K562 treated with DMSO at 1 percent for 12 hours (cell line): ENCODE results near the gene C4orf36. TPM values are rescaled to one million over a fixed set of nuclear protein-coding genes. Genes with fewer than 3 reads are reported as not detected.

Source experiments
- total RNA-seq: library from RNA; unstranded; fragments of 300-600 nt; gene quantifications from 2 replicates; pipeline ENCODE4 v1.2.3, GENCODE V29; 2022; ENCODE audit not compliant: insufficient read depth

The C4orf36 gene
- total RNA-seq, result not detected in 2 replicates

DNA sequence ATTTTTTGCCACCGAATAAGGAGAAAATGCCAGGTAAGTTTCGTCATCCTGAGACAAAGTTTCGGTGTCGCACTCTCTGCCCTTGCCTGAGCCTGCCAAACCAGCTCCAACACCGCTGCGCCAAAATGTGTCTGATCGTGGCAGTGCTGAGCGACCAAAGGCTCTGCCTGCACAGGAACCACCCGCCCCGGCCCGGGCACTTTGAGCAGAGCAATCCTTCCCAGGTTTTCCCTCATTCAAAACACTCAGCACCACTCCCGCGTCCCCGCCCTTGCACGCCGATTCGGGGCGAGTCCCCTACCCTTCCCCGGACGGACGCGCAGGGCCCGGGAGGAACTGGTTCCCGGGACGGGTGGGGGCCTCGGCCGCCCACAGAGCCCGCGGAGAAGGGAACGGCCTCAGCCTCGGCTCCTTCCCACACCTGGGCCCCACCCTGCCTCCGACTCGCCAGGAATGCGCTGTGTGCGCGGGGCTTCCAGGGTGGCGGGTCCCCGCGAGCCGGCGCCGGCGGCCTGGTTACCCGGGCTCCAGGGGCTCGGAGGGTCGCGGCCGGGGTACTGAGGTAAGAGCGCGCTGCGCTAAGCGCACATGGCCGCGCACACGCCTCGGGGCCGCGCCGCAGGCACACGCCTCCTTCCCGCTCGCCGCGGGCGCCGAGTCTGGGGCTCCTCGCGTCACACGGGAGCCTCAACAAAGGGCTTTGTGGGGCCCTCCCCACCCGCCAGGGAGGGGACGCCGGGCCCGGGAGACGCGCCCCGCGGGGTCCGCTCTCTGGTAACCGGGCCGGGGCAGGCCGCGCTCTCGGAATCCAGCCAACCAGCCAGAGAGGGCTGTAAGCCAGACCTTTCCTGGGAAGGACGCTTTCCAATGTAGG is at the start of gene C4orf36:
Gene C4orf36 (minus strand): TSS at position 661 of the 874 bp plus-strand sequence. CDS start 902 bp downstream, outside the sequence.

DNA sequence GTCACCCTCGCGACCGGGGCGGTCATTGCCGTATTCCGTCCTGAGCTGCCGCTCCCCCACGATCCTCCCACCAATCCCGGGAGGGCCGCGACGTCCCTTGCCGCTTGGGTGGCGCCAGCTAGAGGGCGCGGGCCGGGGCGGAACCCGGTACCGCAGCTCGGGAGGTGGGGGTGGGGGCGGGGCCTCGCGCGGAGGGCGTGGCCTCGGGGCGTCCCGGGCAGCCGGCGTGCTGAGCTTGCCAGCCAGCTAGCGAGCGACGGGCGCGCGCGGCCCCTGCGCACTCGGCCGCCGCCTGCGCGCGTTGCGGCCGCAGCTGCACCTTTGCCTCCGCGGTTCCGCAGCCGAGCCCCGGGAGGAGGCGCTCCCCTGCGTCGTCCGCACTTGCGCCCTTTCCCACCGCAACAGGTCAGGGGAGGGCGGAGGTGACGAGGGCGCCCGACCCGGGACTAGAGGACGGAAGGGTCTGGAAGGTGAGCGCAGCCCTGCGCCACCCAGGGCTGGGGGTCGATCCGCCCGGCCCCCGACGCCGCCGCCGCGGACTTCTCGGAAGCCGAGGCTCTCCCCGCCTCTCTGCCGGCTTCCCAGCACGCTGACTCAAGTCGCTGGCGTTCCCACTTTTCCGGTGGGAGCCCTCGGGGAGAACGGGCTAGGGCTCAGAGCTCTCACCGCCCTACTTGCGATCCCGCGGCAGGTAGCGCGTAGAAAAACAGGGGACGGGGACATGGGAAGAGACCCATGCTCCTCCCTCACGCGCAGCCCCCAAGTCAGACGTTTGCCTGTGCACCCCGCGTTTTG is 42.7 kb upstream of the C4orf36 start, which contains the start of gene AFF1:
Gene AFF1 (plus strand): TSS at position 241 of the 795 bp plus-strand sequence. CDS start 13,523 bp downstream, outside the sequence.

GRCh38 chr4:86848732-86849619 is 43.2 kb downstream of the C4orf36 start, which contains the start of gene SLC10A6:
SLC10A6 (minus strand) TSS chr4:86849384; CDS start chr4:86849115, 269 bp downstream.

Other genes with a start within 250 kb of the C4orf36 start
- not detected in 2 replicates for gene SLC10A6, start 43.0 kb downstream of the C4orf36 start, total RNA-seq
- gene AFF1, start 42.6 kb upstream of the C4orf36 start, total RNA-seq, result 2.5 and 21.1 TPM in 2 replicates